Measurements from ENCODE around the gene SND1.

The SND1 gene

DNA sequence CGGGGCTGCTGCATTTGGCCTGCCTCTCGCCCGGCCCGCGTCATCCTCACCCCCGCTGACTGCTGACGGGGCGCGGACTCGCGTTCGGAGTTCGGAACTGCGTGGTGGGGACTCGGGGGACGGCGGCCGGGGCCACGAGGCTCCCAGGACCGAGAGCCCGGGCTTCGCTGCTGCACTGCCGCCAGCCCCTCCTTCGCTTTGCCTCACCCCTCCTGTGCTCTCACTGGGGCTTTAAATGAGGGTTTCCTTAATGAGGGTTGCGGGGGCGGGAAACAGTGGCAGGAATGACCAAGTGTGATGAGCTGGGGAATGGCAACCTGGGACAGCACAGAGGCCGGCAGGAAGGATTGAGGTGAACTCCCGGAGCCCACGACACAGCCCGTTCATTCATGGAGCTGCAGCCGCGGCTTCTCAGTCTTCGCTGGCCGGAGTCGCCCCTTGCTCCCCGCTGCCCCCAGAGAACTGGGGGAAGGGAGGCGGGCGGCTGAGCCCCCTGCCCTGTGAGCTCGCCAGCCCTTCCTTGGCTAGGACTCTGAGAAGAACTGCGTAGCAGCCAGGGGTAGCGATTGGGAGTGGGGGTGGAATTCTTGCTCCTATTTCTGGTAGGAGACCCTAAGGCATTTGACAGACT is 380.7 kb downstream of the SND1 start:
- DNase-seq = no peak

- no peak for DNase-seq
Measured at GRCh38 chr7:128033246-128033645, 381.3 kb downstream of the SND1 start.

- no peak for DNase-seq
Measured at GRCh38 chr7:128034825-128035224, 382.8 kb downstream of the SND1 start.

DNA sequence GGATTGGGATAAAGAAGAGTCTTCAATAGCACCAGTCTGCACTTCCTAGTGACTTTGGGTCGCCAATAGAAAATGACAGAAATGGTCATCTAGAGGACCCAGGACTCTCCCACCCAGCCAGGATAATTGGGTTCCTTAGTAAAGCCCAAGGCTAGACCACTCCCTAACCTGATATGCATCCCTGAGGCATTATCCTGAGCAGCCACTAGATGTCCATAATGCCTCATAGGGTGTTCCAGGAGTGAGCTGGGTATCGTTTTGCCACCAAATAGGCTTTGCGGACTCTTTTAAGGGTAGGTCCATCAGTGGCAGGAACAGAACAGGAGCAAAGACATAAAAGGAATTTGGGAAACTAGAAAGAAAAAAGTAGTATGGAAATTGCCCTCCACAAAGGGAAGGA is 383.7 kb downstream of the SND1 start:
- DNase-seq = peak; percentile 5

GRCh38 chr7:128036226-128036940 is 384.4 kb downstream of the SND1 start:
- DNase-seq = no peak

GRCh38 chr7:128037081-128037480 is 385.1 kb downstream of the SND1 start:
- no peak for DNase-seq

DNA sequence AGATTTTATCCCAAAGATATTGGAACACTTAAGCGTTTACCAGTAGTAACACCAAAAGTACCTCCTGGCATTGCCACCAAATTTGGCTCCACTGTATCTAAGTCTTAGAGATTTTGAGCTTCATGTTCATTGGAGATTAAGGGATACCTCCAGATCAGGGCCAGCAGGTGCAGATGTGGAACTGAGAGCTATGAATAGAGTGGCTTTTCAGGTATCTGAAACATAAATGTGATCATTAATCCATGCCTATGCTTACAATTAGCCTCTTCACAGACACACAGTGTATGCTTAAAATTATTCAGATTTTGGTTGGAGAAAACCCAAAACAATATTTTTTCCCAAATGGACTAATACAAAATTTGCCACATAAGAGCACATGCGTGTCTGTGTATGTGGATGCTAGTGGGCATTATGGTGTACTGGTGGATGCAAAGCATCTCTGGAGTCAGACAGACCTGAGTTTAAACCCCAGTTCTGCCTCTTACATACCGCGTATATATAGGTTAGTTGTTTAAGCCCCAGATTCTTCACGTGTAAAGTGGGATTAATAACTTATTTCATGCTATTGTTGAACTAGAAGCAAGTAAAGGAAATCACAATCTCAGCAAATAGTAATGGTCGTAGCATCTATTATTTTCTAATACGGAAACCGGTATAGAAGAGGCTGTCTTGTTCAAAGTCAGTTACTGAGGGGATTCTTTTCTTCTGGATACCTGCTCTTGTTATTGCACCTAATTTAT is 386.1 kb downstream of the SND1 start:
- DNase-seq = no peak

- no peak for DNase-seq
Measured at GRCh38 chr7:128039544-128039953, 387.6 kb downstream of the SND1 start.

DNA sequence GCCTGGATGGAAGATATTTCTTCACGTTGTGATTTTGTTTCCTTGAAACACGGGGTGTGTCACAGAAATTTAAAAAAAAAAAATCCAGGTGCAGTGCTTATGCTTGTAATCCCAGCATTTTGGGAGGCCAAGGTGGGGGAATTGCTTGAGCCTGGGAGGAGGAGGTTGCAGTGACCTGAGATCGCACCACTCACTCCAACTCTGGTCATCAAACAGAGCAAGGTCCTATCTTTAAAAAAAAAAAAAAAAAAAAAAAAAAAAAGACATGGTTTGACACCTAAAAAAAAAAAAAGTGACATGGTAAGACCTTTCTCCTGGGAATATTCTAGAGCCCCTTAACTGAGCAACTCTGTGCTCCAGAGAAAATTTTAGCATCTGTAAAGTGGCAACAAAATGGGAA is 388.2 kb downstream of the SND1 start:
- no peak for DNase-seq

DNA sequence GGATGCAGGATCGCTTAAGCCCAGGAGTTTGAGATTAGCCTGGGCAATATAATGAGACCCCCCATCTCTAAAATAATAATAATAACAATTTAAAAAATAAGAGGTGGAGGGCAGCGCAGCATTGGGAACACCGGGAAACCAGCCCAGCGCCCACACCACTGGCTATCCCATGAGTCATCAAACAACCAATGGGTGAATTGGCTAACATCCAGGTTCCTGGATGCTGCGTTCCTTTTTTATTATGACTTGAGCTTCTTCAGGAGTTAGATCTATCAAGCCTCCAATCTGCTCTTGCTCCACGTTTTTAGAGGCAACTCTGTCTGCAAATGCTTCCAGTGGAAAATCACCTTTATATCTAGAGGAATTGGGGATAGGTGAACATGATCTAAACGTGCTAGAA is 389.2 kb downstream of the SND1 start:
- no peak for DNase-seq

DNA sequence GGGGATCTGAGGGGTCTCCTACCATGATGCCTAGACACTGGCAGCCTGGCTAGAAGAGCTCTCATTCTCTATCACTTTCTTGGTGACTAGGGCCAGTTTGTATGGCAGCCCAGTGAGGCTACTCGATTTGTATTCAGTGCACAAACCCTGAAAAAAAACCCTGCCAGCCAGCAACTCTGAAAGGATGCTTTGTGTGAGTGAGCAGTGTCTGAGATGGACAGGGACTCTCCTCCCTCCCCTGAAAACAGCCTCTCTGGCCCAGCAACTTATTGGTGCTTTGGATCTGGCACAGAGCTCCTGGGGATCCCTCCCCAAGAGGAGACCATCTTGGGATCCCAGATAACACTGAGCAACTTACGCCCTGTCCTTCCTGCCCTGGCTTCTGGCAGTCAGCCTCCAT is 390.0 kb downstream of the SND1 start:
- no peak for DNase-seq

DNA sequence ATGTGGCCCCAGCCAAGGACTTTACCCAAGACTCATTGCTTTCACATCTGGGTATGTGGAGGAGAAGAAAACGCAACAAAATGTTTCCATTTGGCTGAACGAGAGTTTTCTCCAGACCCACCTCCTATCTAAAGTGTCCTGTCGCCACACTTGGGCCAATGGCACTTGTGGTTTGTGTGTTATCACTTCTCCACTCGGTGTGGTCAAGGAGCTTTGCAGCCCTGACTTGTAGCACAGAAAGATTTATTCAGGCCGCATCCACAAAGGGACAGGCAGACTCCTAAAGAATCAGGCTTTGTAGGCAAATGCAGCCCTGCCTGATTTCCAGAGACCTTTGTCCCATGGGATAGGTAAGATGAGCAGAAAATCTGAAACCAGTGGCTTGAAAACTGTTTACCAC is 392.1 kb downstream of the SND1 start:
- DNase-seq = no peak

GRCh38 chr7:128045158-128045557 is 393.2 kb downstream of the SND1 start:
- no peak for DNase-seq

DNA sequence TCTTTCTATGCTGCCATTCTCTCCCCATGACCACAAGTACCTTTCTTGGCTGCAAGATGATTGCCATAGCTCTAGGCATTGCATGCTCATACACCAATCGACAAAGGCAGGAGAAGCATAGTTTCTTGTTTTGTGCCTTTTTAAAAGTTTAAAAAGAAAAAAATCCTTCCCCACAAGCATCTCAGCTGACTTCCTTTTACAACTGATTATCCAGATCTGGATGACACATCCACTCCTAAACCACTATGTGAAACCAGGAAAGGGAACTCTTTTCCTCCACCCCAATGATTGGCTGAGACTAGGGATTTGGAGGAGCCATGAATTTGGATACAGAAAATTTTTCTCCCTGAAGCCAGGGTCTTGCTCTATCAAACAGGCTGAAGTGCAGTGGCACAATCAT is 393.8 kb downstream of the SND1 start:
- DNase-seq = no peak

GRCh38 chr7:128052404-128052803 is 400.4 kb downstream of the SND1 start:
- no peak for DNase-seq

DNA sequence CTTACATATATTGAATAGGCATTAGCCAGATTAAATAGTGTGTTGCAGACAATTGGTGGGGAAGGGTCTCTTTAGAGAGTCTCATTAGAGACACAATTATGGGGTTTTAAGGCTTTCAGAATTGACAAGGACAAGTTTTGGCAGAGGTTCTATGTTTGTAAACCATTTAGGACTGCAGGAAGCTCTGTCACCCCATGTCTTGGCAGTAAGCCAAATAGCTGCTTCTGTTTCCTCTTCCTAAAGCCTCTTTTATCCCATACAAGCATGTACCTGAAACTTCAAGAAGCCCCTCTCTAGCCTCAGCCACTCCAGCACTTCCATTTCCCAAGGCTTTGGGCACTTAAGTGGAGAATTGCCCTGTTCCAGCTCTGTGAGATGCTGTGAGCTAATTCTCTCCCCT is 401.0 kb downstream of the SND1 start:
- peak; percentile 62 for DNase-seq

GRCh38 chr7:128053991-128054390 is 402.0 kb downstream of the SND1 start:
- DNase-seq = no peak

- DNase-seq = no peak
Measured at GRCh38 chr7:128054511-128054910, 402.5 kb downstream of the SND1 start.

DNA sequence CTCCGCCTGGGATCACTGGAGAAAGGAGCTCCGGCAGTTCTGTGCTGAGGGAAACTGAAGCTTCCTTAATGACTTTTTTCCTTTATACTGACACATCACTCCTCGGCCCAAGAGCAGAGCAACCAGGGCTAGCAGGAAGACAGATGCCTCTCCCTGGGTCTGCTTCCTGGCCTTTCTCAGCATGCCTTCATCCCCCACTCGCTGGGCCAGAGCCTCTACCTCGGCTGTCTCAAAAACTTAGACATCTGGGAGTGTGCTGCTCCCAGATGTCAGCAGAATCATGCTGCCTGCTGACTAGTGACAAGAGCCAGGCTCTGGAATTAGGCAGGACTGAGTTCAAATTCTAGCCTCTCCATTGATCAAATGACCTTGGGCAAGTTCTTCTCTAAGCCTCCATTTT is 403.6 kb downstream of the SND1 start:
- no peak for DNase-seq

- no peak for DNase-seq
Measured at GRCh38 chr7:128056901-128057300, 404.9 kb downstream of the SND1 start.

GRCh38 chr7:128057909-128058308 is 405.9 kb downstream of the SND1 start:
- DNase-seq = no peak

- no peak for DNase-seq
Measured at GRCh38 chr7:128059143-128059988, 407.4 kb downstream of the SND1 start.

DNA sequence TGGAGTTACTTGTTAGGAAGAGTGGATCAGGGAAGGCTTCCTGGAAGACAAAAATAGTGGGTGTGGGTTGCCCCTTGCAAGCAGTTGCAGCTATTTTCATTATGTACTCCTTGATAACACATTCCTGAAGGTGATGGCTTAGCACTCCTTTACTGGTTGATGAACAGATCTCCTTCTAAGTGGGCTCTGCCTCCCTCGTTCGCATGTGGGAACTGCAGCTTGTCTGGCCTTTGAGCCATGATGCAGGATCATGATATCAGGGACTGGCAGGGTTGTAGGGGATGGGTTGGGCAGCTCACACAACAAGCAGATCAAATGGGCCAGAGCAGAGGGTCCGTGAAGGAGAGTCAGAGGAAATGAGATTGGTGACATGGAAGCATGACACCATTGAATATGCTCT is 408.0 kb downstream of the SND1 start:
- no peak for DNase-seq

Data from NCI-H748 treated with DMSO at 0.1 percent for 48 hours (cell line).